ENCODE results near the gene JUP. TPM values are rescaled to one million over a fixed set of nuclear protein-coding genes. Genes with fewer than 3 reads are reported as not detected.

Gene JUP
- total and polyA plus RNA-seq, 2 of the 13 experiments (the other 11 are each of a cell fraction or from before 2014, with no cell fraction given): 12.1 to 20.6 TPM

DNA sequence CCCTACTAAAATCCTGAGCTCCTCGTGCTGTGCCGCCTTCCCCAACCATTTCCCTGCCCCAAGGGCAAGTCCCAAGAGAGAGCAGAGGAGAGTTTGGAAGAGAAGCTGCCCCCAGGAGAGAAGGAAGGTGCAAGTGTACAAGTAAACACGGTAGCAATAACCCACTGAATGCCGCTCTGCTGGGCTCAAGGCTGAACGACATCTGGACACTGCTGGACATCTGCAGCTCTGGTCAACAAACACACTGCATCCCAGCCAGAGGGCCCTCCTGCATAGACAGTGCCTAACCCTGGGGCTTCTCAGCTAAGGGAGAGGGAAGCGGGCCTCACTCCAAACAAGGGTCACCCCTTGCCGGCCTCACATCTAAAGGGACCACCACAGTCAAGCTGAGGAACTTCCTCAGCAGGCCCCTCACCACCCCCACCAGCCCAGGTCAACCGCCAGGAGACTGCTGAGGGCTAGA is 12.7 kb downstream of the JUP start (continued):
- TF ChIP-seq, protein P1, sequence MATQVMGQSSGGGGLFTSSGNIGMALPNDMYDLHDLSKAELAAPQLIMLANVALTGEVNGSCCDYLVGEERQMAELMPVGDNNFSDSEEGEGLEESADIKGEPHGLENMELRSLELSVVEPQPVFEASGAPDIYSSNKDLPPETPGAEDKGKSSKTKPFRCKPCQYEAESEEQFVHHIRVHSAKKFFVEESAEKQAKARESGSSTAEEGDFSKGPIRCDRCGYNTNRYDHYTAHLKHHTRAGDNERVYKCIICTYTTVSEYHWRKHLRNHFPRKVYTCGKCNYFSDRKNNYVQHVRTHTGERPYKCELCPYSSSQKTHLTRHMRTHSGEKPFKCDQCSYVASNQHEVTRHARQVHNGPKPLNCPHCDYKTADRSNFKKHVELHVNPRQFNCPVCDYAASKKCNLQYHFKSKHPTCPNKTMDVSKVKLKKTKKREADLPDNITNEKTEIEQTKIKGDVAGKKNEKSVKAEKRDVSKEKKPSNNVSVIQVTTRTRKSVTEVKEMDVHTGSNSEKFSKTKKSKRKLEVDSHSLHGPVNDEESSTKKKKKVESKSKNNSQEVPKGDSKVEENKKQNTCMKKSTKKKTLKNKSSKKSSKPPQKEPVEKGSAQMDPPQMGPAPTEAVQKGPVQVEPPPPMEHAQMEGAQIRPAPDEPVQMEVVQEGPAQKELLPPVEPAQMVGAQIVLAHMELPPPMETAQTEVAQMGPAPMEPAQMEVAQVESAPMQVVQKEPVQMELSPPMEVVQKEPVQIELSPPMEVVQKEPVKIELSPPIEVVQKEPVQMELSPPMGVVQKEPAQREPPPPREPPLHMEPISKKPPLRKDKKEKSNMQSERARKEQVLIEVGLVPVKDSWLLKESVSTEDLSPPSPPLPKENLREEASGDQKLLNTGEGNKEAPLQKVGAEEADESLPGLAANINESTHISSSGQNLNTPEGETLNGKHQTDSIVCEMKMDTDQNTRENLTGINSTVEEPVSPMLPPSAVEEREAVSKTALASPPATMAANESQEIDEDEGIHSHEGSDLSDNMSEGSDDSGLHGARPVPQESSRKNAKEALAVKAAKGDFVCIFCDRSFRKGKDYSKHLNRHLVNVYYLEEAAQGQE (IDR thresholded peaks at IDR 0.05; ENCODE audit: borderline replicate concordance in 1 of 2, low read depth in 1 of 2, low read length in 2 of 2): no peak
- TF ChIP-seq REPIN1 (CRISPR knock-in tag; IDR thresholded peaks at IDR 0.05; ENCODE audit: borderline replicate concordance, low read depth): no peak
- peak; percentile 64 for TF ChIP-seq ZBTB7B (CRISPR knock-in tag; IDR thresholded peaks at IDR 0.05)
- TF ChIP-seq ZNF333 (CRISPR knock-in tag; IDR thresholded peaks at IDR 0.05; ENCODE audit: borderline replicate concordance): no peak
- TF ChIP-seq, protein P2, sequence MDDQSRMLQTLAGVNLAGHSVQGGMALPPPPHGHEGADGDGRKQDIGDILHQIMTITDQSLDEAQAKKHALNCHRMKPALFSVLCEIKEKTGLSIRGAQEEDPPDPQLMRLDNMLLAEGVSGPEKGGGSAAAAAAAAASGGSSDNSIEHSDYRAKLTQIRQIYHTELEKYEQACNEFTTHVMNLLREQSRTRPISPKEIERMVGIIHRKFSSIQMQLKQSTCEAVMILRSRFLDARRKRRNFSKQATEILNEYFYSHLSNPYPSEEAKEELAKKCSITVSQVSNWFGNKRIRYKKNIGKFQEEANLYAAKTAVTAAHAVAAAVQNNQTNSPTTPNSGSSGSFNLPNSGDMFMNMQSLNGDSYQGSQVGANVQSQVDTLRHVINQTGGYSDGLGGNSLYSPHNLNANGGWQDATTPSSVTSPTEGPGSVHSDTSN (CRISPR knock-in tag; IDR thresholded peaks at IDR 0.05; ENCODE audit: borderline replicate concordance): no peak
- TF ChIP-seq AGO1 (IDR thresholded peaks at IDR 0.05; ENCODE audit: low read depth, low read length, poor library complexity, severe bottlenecking): no peak
- no peak for TF ChIP-seq THAP11 (CRISPR knock-in tag; IDR thresholded peaks at IDR 0.05)
- TF ChIP-seq, protein P3, sequence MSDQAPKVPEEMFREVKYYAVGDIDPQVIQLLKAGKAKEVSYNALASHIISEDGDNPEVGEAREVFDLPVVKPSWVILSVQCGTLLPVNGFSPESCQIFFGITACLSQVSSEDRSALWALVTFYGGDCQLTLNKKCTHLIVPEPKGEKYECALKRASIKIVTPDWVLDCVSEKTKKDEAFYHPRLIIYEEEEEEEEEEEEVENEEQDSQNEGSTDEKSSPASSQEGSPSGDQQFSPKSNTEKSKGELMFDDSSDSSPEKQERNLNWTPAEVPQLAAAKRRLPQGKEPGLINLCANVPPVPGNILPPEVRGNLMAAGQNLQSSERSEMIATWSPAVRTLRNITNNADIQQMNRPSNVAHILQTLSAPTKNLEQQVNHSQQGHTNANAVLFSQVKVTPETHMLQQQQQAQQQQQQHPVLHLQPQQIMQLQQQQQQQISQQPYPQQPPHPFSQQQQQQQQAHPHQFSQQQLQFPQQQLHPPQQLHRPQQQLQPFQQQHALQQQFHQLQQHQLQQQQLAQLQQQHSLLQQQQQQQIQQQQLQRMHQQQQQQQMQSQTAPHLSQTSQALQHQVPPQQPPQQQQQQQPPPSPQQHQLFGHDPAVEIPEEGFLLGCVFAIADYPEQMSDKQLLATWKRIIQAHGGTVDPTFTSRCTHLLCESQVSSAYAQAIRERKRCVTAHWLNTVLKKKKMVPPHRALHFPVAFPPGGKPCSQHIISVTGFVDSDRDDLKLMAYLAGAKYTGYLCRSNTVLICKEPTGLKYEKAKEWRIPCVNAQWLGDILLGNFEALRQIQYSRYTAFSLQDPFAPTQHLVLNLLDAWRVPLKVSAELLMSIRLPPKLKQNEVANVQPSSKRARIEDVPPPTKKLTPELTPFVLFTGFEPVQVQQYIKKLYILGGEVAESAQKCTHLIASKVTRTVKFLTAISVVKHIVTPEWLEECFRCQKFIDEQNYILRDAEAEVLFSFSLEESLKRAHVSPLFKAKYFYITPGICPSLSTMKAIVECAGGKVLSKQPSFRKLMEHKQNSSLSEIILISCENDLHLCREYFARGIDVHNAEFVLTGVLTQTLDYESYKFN (CRISPR knock-in tag; conservative IDR thresholded peaks at IDR 0.05): no peak
- TF ChIP-seq, protein P4, sequence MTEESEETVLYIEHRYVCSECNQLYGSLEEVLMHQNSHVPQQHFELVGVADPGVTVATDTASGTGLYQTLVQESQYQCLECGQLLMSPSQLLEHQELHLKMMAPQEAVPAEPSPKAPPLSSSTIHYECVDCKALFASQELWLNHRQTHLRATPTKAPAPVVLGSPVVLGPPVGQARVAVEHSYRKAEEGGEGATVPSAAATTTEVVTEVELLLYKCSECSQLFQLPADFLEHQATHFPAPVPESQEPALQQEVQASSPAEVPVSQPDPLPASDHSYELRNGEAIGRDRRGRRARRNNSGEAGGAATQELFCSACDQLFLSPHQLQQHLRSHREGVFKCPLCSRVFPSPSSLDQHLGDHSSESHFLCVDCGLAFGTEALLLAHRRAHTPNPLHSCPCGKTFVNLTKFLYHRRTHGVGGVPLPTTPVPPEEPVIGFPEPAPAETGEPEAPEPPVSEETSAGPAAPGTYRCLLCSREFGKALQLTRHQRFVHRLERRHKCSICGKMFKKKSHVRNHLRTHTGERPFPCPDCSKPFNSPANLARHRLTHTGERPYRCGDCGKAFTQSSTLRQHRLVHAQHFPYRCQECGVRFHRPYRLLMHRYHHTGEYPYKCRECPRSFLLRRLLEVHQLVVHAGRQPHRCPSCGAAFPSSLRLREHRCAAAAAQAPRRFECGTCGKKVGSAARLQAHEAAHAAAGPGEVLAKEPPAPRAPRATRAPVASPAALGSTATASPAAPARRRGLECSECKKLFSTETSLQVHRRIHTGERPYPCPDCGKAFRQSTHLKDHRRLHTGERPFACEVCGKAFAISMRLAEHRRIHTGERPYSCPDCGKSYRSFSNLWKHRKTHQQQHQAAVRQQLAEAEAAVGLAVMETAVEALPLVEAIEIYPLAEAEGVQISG (CRISPR knock-in tag; IDR thresholded peaks at IDR 0.05): 0 out of 2 replicates have a peak, but pooled peaks have one; percentile 10
- no peak for TF ChIP-seq ZNF484 (CRISPR knock-in tag; IDR thresholded peaks at IDR 0.05; ENCODE audit: borderline replicate concordance, low read depth)
- TF ChIP-seq SYNCRIP (IDR thresholded peaks at IDR 0.05; ENCODE audit: insufficient read depth, low read depth, low read length): no peak
- no peak for TF ChIP-seq SRSF1 (optimal IDR thresholded peaks at IDR 0.05; ENCODE audit: low read depth, low read length)
- TF ChIP-seq ZNF547 (CRISPR knock-in tag; IDR thresholded peaks at IDR 0.05): no peak
- TF ChIP-seq ZNF709 (CRISPR knock-in tag; IDR thresholded peaks at IDR 0.05): no peak
- no peak for TF ChIP-seq ATM (IDR thresholded peaks at IDR 0.05; ENCODE audit: borderline replicate concordance)
- TF ChIP-seq, protein P5, sequence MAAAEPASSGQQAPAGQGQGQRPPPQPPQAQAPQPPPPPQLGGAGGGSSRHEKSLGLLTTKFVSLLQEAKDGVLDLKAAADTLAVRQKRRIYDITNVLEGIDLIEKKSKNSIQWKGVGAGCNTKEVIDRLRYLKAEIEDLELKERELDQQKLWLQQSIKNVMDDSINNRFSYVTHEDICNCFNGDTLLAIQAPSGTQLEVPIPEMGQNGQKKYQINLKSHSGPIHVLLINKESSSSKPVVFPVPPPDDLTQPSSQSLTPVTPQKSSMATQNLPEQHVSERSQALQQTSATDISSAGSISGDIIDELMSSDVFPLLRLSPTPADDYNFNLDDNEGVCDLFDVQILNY (CRISPR knock-in tag; conservative IDR thresholded peaks at IDR 0.05): no peak
- peak; percentile 43 for TF ChIP-seq PHF5A (CRISPR knock-in tag; IDR thresholded peaks at IDR 0.05; ENCODE audit: low read depth, unreplicated experiment)
